GM21423 (cell line): ENCODE results near the gene DYNC1H1.

ENCODE experiments used
- ATAC-seq: cut with Tn5 transposase; IDR thresholded peaks from one replicate; pipeline ENCODE4 v1.9.1; 2021; ENCODE audit warnings: mild to moderate bottlenecking, moderate library complexity; ENCODE audit not compliant: unreplicated experiment

DYNC1H1 gene

GRCh38 chr14:102029956-102030355 lies 65.6 kb downstream of the DYNC1H1 start:
- ATAC-seq = no peak

- no peak for ATAC-seq
Measured at GRCh38 chr14:102033241-102033640, 68.9 kb downstream of the DYNC1H1 start.

DNA sequence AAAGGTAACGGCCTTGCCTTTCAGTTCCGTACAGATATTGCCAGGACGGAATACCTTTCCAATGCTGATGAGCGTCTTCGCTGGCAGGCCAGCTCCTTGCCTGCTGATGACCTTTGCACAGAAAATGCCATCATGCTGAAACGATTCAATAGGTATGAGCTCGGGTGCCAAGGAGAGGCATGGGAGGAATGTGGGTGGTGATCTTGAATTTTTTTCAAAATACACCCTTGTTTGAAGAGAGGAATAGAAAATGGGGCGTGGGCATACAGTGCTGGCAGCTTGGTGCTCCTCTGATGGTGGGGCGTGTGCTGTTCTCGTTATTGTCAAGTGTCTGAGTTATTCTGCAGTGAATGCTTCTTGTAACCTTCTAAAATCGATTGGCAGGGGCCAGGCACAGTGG lies 69.9 kb downstream of the DYNC1H1 start:
- ATAC-seq = no peak

DNA sequence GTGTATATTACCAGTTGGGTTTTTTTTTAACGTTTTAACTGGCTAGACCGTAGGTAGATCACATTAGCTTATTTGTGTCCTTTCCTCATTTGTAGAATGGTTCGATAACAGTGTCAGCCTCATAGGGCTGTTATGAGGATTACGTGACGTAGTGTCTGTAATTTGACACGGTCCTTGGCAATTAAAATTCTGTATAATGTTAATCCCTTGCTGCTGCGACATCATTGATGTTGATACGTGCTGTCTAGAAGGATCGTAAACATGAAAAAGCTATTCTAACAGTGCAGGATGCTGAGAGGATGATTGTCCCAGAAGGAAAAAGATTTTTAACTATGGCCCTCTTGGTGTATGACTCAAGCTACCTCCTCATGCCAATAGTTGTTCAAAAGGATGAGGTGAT lies 71.5 kb downstream of the DYNC1H1 start:
- ATAC-seq = no peak

GRCh38 chr14:102037686-102038085 lies 73.3 kb downstream of the DYNC1H1 start:
- ATAC-seq = no peak

DNA sequence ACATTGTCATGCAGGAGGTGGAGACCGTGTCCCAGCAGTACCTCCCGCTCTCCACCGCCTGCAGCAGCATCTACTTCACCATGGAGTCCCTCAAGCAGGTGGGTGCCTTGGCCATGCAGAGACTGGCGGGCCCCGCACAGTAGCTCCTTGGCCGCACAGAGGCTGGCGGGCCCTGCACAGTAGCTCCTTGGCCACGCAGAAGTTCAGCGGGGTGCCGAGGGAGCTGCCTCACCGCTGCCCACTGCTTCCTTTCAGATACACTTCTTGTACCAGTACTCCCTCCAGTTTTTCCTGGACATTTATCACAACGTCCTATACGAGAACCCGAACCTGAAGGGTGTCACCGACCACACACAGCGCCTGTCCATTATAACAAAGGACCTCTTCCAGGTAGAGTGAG lies 74.8 kb downstream of the DYNC1H1 start:
- ATAC-seq = no peak

GRCh38 chr14:102040153-102040552 lies 75.8 kb downstream of the DYNC1H1 start:
- ATAC-seq = no peak

DNA sequence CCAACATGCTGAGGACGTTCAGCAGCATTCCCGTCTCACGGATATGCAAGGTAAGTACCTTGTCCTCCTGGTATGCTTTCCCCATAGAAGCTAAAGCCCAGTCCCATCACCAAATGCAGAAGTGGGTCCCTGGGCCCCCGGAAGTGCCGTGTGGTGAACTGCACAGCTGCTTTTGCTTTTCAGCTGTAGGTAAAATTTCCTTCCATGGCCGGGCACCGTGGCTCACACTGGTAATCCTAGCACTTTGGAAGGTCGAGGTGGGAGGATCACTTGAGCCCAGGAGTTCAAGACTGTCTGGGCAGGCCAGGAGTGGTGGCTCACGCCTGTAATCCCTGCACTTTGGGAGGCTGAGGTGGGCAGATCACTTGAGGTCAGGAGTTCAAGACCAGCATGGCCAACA lies 78.3 kb downstream of the DYNC1H1 start:
- no peak for ATAC-seq

DNA sequence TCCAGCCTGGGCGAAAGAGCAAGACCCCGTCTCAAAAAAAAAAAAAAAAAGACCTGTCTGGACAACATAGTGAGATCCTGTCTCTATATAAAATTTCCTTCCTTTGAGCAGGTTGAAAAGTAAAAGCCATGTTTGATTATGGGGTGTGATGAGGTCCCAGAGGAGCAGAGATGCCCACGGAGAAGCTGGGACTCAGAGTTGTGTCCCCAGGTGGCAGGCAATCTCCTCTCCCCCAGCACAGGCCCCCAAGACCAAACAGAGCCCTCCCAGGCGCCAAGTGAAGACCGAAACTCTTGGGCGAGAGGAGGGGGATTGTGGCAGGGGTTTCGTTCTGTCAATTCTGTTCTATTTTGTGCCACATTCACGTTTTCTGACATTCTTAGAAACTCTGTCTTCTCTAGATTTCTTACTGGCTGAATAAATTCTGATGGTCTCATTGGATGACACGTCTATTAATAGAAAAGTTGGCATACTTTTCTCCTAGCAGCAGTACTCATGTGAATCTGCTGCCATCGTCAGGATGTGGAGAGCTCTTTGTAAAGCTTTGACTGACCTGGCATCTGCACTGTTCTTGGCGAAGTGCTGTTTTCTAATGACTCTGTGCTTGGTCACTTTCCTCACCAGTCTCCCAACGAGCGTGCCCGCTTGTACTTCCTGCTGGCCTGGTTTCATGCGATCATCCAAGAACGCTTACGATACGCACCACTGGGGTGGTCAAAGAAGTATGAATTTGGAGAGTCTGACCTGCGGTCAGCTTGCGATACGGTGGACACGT lies 79.1 kb downstream of the DYNC1H1 start:
- ATAC-seq = no peak

GRCh38 chr14:102044566-102044965 lies 80.2 kb downstream of the DYNC1H1 start:
- ATAC-seq = no peak

GRCh38 chr14:102046337-102047278 lies 82.2 kb downstream of the DYNC1H1 start:
- ATAC-seq = no peak

- ATAC-seq = no peak
Measured at GRCh38 chr14:102047808-102048540, 83.6 kb downstream of the DYNC1H1 start.

DNA sequence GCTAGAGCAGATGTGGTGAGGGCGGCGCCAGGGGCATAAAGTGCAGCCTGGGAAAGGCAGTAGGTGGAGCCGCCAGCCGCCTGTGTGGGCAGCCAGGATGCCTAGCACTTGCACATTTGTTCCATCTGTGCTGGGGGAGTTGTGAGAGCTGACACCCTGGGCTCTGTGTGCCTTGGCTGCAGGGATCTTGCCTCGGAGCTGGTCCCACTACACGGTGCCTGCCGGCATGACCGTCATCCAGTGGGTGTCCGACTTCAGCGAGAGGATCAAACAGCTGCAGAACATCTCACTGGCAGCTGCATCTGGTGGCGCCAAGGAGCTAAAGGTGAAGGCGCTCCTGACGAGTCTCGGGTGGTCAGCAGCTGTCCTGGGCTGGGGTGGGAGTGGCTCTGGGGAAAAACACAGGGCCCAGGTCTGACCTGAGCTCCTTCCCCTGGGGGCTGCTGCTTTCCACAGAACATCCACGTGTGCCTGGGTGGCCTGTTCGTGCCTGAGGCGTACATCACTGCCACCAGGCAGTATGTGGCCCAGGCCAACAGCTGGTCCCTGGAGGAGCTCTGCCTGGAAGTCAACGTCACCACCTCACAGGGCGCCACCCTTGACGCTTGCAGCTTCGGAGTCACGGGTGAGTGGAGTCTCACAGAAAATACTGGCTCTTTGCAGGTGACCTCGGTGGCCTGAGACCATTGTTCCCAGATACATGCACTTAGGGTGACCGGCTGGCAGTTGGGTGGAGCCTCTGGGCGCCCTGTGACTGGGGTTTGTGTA lies 85.1 kb downstream of the DYNC1H1 start:
- no peak for ATAC-seq

- ATAC-seq = no peak
Measured at GRCh38 chr14:102050026-102050405, 85.6 kb downstream of the DYNC1H1 start.

GRCh38 chr14:102050625-102051024 lies 86.3 kb downstream of the DYNC1H1 start:
- ATAC-seq = no peak

DNA sequence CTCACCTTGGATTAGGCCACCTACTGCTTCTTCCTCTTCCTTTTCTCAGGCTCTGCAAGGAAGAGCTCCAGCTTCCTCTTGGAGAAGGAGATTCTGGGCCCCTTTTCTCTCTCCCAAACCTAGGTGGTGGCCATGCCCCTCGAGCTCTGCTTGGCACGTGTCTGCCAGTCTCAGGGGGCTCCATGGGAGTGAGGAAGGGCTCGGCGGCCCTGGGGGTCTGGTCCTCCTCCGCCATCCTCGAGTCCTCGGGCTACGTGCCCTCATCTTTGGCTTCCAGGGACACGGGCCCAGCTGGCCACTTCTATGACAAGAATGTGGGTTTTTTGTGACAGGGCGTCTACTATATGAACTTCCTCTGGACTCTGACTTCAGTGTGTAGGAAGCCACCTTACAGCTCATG lies 88.1 kb downstream of the DYNC1H1 start:
- ATAC-seq = no peak

GRCh38 chr14:102055181-102055901 lies 91.0 kb downstream of the DYNC1H1 start:
- no peak for ATAC-seq

DNA sequence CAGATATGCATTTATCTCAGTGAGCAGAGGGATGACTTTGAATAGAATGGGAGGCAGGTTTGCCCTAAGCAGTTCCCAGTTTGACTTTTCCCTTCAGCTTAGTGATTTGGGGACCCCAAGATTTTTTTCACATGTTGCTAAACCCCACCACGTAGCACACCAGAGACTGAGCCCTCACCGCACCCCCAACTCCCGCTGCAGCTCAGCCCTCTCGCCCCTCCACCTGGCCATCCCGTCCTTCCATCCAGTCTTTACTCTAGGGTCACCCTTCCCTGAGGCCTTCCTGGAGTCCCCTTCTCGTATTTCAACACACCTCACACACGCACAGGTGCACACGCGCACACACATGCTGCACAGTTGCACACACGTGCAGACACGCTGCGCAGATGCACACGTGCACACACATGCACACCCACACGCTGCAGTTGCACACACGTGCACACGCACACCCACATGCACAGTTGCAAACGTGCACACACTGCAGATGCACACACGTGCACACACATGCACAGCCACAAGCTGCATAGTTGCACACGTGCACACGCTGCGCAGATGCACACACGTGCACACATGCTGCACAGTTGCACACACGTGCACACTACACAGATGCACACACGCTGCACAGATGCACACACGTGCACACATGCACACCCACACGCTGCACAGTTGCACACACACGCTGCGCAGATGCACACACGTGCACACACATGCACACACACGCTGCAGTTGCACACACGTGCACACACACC lies 92.5 kb downstream of the DYNC1H1 start:
- no peak for ATAC-seq

DNA sequence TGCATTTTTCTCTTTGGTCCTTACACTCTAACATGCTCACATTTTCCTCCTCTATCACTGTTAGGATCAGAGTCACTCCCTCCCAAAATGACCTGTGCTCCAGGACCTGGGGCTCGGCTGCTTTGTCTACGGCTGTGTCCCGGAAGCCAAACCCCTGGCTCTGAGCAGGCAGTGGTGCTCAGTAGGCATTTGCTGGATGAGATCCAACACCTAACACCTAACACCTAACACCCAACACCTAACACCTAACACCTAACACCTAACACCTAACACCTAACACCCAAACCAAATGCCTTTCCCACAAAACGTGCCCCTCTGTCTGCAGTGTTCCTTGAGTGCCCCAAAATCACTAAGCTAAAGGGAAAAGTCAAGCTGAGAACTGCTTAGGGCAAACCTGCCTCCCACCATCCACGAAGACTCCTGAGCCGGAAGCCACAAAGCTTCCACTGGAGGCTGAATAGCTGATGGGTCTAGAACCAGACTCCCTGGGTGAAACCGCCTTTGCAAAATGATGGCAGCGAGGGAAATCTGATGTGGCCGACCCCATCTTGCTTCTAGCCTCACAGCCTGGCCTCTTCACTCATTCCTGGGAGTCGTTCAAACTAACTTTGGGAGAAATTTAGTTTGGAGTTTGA lies 93.2 kb downstream of the DYNC1H1 start:
- ATAC-seq = no peak
